A549 treated with Hydrocortisone at 1 μM for 4 hours (cell line): ENCODE data around the gene TANGO2. TPM values are rescaled to one million over a fixed set of nuclear protein-coding genes. Genes with fewer than 3 reads are reported as not detected.

Source experiments
- total RNA-seq: library from RNA; stranded (reverse); fragments of 200-300 nt; extraction: Qiagen RNA extraction; gene quantifications from 5 replicates; pipeline ENCODE4 v1.2.3, GENCODE V29; 2022

TANGO2 gene, protein sequence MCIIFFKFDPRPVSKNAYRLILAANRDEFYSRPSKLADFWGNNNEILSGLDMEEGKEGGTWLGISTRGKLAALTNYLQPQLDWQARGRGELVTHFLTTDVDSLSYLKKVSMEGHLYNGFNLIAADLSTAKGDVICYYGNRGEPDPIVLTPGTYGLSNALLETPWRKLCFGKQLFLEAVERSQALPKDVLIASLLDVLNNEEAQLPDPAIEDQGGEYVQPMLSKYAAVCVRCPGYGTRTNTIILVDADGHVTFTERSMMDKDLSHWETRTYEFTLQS
- total RNA-seq = 12.9 to 15.7 TPM (median 14.6 TPM) in 5 replicates

DNA sequence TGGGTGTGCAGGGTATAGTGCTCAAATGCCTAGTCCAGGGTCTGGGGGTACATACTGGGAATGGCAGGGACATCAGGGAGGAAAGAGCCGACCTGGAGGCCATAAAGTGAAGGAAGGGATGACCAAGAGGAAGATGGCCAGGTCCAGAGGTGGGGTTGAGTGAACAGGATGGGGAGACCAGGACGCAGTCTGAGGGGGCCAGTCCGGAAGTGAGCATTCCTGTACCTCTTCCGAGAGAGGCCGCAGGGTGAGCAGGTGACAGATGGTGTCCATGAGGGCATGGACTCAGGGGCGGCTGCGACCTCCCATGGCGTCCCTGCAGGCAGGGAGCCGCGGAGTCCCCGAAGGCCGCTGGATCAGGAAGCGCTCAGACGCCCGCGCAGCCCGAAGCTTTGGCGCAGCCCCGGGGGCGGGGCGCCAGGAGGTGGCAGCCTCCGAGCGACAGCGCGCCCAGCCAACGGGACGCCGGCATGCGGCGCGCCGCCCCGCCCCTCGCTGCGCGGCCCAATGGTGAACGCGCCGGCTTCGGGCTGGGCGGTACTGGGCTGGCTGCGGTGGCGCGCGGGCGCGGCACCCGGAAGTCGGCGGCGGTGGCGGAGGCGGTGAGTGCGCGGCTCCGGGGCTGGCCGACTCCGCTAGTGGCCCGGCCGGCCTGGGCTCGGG, at the start of gene TANGO2:
Gene TANGO2 (plus strand): TSS at position 578 of the 663 bp plus-strand sequence. CDS start 15,689 bp downstream, outside the sequence.

DNA sequence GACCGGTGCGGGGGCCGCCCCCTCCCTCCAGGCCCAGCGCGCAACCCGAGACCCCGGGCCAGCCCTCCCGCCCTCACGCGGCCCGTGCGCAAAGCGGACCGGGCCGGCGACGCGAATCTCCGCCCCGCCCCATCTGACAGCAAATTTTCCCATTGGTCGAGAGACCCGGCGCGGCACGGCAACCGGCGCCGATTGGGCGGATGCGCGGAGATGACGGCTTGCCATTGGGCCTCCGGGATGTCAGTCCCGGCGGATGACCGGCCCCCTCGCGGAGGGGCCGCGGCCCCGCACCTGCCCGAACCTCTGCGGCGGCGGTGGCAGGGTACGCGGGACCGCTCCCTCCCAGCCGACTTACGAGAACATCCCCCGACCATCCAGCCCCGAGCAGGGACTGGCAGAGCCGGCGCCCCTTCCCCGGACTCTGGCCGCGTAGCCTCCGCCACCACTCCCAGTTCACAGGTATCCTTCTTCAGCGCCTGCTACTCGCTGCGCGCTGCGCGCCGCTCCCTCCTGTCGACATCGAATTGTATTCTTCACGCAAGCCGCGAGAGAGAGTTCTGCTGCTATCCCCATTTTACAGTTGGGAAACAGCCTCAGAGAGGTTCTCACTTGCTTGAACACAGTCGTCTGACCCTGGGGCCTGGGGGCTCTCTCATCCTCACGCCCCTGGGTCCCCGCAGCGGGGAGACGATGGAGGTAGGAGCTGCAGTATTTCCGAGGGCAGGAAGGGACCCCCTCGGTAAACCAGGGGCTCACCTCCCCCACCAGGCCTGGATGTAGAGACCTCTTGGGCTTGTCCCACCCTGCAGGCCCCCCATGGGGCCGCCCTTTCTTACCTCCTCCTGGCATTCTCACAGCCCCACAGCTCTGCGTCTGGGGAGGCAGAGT, 3.9 kb upstream of the TANGO2 start, which contains the start of gene ARVCF:
Gene ARVCF (minus strand): TSS at position 90 of the 888 bp plus-strand sequence. CDS start 26,029 bp downstream, outside the sequence.

DNA sequence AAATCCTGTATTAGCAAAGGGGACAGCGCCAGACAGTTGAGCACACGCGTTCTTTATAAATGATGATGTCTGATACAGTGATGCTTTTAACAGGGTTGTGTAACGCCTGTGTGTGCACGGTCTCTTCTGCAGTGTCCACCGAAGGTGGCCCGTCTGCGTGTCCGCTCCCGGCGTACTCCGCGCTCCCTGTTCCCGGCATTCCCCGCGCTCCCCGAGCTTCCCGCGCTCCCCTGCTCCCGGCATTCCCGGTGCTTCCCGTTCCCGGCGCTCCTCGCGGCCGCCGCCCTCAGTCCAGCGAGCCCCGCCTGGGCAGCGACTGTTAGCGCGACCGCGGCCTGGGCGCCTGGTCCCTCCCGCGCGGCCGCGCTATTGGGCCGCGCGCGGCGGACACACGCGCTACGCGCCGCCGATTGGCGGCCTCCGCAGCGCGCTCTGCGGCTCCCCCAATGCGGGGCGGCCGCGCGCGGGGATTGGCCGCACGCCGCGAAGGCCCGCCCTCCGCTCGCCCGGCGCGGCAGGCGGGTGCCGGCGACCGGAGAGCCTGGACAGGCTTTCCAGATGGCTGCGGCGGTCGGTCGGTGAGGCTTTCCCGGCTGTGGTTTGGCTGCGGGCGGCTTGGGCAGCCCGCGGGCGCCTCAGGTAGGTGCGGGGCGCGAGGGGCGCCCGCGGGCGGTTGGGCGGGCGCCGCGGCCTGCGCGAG, 59.0 kb downstream of the TANGO2 start, which contains the start of gene DGCR8:
Gene DGCR8 (plus strand): TSS at position 497 of the 700 bp plus-strand sequence. CDS start 5,723 bp downstream, outside the sequence.

DNA sequence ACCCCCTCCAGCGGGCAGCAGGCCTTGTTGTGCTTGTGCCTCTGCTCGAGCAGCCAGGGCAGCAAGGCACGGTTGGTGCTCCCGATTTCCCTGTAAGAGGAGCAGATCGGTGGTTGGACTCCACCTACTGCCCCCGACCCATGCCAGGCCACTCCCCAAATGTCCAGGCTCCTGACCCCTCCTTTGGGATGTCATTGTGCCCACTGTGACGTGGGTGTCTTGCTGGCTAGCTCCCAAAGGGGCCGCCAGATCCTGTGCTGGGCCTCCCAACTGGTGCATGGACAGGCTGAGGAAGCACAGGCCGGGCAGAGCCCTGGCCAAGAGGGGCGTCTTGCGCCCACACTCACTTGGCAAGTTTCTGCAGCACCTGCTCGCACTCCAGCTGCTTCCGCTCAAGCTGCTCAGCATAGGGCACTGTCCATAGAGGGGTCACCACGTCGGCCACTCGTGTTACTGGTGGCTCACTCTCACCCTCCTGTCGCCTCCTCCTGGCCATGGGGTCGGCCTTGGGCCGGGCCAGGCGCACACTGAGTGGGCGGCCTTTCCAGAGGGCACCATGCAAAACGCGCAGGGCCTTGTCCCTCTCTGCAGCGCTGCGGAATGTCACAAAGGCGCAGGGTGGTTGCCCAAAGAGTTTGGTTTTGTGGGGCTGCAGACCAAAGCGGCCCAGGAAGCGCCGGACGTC, 94.9 kb downstream of the TANGO2 start, which contains the start of gene RANBP1:
Gene RANBP1 (plus strand): TSS at position 414 of the 685 bp plus-strand sequence. CDS start 81 bp downstream, at position 495.

Other genes with a start within 250 kb of the TANGO2 start
- 16.5 to 20.5 TPM (median 17.5 TPM) in 5 replicates for gene GNB1L, start 166.2 kb upstream of the TANGO2 start, total RNA-seq
- gene RTL10, start 166.2 kb upstream of the TANGO2 start, total RNA-seq = 7.1 to 10.1 TPM (median 9.4 TPM) in 5 replicates
- 124 to 164 TPM (median 153 TPM) in 5 replicates for gene COMT, start 79.3 kb upstream of the TANGO2 start, total RNA-seq
- 29.0 to 42.1 TPM (median 36.8 TPM) in 5 replicates for gene TXNRD2, start 79.3 kb upstream of the TANGO2 start, total RNA-seq
- 1.9 to 2.7 TPM (median 2.2 TPM) in 5 replicates for gene ARVCF, start 4.3 kb upstream of the TANGO2 start, total RNA-seq
- 18.5 to 23.0 TPM (median 19.8 TPM) in 5 replicates for gene DGCR8, start 59.1 kb downstream of the TANGO2 start, total RNA-seq
- gene RANBP1, start 95.0 kb downstream of the TANGO2 start, total RNA-seq = 237 to 302 TPM (median 285 TPM) in 5 replicates
- gene TRMT2A, start 96.1 kb downstream of the TANGO2 start, total RNA-seq = 20.7 to 25.6 TPM (median 24.0 TPM) in 5 replicates
- 28.3 to 39.5 TPM (median 34.2 TPM) in 5 replicates for gene ZDHHC8, start 110.7 kb downstream of the TANGO2 start, total RNA-seq
- gene CCDC188, start 129.9 kb downstream of the TANGO2 start, total RNA-seq = not detected in 5 replicates
- gene RTN4R, start 247.2 kb downstream of the TANGO2 start, total RNA-seq = 8.0 to 14.9 TPM (median 12.4 TPM) in 5 replicates